ENCODE data around the gene PRR5. TPM values are rescaled to one million over a fixed set of nuclear protein-coding genes. Genes with fewer than 3 reads are reported as not detected.
"Not testable (repeated sequence)": the region's sequence is repeated elsewhere in the genome, so short reads cannot be mapped to it uniquely, and the experiment has no call there.

Gene PRR5
- 46.5 and 57.9 TPM in 2 replicates for total RNA-seq (2014; rRNA removed; shearing (Covaris generic))

- DNase-seq (ENCODE audit: low spot score), result no peak
- in situ Hi-C loops (cut with HindIII; ENCODE audit: low sequenced_read_pairs), result no loop called here
Observed at GRCh38 chr22:44701824-44702478, at the start of gene PRR5. TSS of gene PRR5 (plus strand) at chr22:44702204. CDS start at chr22:44702475, 271 bp downstream.

GRCh38 chr22:44652866-44653265 lies 49.1 kb upstream of the PRR5 start:
- DNase-seq (ENCODE audit: low spot score), result not testable (repeated sequence)

GRCh38 chr22:44658311-44658953 lies 43.6 kb upstream of the PRR5 start:
- in situ Hi-C loops (cut with HindIII; ENCODE audit: low sequenced_read_pairs), result no loop called here
- DNase-seq (ENCODE audit: low spot score), result peak; percentile 78

More at GRCh38 chr22:44652866-44653265, 49.1 kb upstream of the PRR5 start:
- in situ Hi-C loops (cut with HindIII; ENCODE audit: low sequenced_read_pairs), result not testable (repeated sequence)

- in situ Hi-C loops (cut with HindIII; ENCODE audit: low sequenced_read_pairs), result no loop called here
- peak; percentile 74 for DNase-seq (ENCODE audit: low spot score)
Observed at GRCh38 chr22:44659140-44659539, 42.9 kb upstream of the PRR5 start.

GRCh38 chr22:44660051-44660830 lies 41.8 kb upstream of the PRR5 start:
- in situ Hi-C loops (cut with HindIII; ENCODE audit: low sequenced_read_pairs), result no loop called here
- DNase-seq (ENCODE audit: low spot score), result no peak

- DNase-seq (ENCODE audit: low spot score), result no peak
- in situ Hi-C loops (cut with HindIII; ENCODE audit: low sequenced_read_pairs), result no loop called here
Observed at GRCh38 chr22:44661070-44661469, 40.9 kb upstream of the PRR5 start.

GRCh38 chr22:44661659-44662569 lies 40.1 kb upstream of the PRR5 start:
- in situ Hi-C loops (cut with HindIII; ENCODE audit: low sequenced_read_pairs), result no loop called here
- DNase-seq (ENCODE audit: low spot score), result no peak

- no peak for DNase-seq (ENCODE audit: low spot score)
- in situ Hi-C loops (cut with HindIII; ENCODE audit: low sequenced_read_pairs), result no loop called here
Observed at GRCh38 chr22:44663256-44663999, 38.6 kb upstream of the PRR5 start.

GRCh38 chr22:44664149-44664548 lies 37.9 kb upstream of the PRR5 start:
- no peak for DNase-seq (ENCODE audit: low spot score)
- in situ Hi-C loops (cut with HindIII; ENCODE audit: low sequenced_read_pairs), result no loop called here

GRCh38 chr22:44665115-44665514 lies 36.9 kb upstream of the PRR5 start:
- no peak for DNase-seq (ENCODE audit: low spot score)
- in situ Hi-C loops (cut with HindIII; ENCODE audit: low sequenced_read_pairs), result no loop called here

- in situ Hi-C loops (cut with HindIII; ENCODE audit: low sequenced_read_pairs), result no loop called here
- no peak for DNase-seq (ENCODE audit: low spot score)
Observed at GRCh38 chr22:44666207-44666585, 35.8 kb upstream of the PRR5 start.

- DNase-seq (ENCODE audit: low spot score), result no peak
- in situ Hi-C loops (cut with HindIII; ENCODE audit: low sequenced_read_pairs), result no loop called here
Observed at GRCh38 chr22:44667276-44667675, 34.7 kb upstream of the PRR5 start.

GRCh38 chr22:44667829-44668189 lies 34.2 kb upstream of the PRR5 start:
- in situ Hi-C loops (cut with HindIII; ENCODE audit: low sequenced_read_pairs), result no loop called here
- DNase-seq (ENCODE audit: low spot score), result no peak

GRCh38 chr22:44668190-44668885 lies 33.7 kb upstream of the PRR5 start:
- no peak for DNase-seq (ENCODE audit: low spot score)
- in situ Hi-C loops (cut with HindIII; ENCODE audit: low sequenced_read_pairs), result no loop called here

GRCh38 chr22:44668886-44669521 lies 33.0 kb upstream of the PRR5 start:
- in situ Hi-C loops (cut with HindIII; ENCODE audit: low sequenced_read_pairs), result no loop called here

GRCh38 chr22:44669561-44669976 lies 32.4 kb upstream of the PRR5 start:
- no peak for DNase-seq (ENCODE audit: low spot score)
- in situ Hi-C loops (cut with HindIII; ENCODE audit: low sequenced_read_pairs), result no loop called here

More at GRCh38 chr22:44668886-44669521, 33.0 kb upstream of the PRR5 start:
- DNase-seq (ENCODE audit: low spot score), result no peak

- no peak for DNase-seq (ENCODE audit: low spot score)
- in situ Hi-C loops (cut with HindIII; ENCODE audit: low sequenced_read_pairs), result no loop called here
Observed at GRCh38 chr22:44670220-44670988, 31.6 kb upstream of the PRR5 start.

Data from G401 (cell line).